HEK293 (cell line): Measurements from ENCODE around the gene BPNT1.
"Not testable (repeated sequence)": the region's sequence is repeated elsewhere in the genome, so short reads cannot be mapped to it uniquely, and the experiment has no call there.

ENCODE experiments used
- GLIS1 ChIP-seq: fragments of 450-650 bp; formaldehyde crosslinking; IDR thresholded peaks from 2 replicates; pipeline ENCODE4 v1.5.1; 2016; ENCODE audit warnings: missing biosample characterization, missing genetic modification characterization
- TF ChIP-seq, protein P1 (sequence below): fragments of 450-650 bp; formaldehyde crosslinking; IDR thresholded peaks from 2 replicates; pipeline ENCODE4 v1.5.1; 2016; ENCODE audit warnings: missing biosample characterization, missing genetic modification characterization

DNA sequence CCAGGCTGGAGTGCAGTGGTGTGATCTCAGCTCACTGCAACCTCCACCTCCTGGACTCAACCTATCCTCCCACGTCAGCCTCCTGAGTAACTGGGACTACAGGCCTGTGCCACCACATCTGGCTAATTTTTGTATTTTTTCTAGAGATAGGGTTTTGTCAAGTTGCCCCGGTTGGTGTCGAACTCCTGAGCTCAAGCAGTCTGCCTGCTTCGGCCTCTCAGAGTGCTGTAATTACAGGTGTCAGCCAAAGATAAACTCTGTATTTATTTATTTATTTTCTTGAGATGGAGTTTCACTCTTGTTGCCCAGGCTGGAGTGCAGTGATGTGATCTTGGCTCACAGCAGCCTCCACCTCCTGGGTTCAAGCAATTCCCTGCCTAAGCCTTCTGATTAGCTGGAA is 23.0 kb upstream of the BPNT1 start:
- not testable (repeated sequence) for TF ChIP-seq GLIS1 (tag by site-specific recombination)
- TF ChIP-seq, protein P1, sequence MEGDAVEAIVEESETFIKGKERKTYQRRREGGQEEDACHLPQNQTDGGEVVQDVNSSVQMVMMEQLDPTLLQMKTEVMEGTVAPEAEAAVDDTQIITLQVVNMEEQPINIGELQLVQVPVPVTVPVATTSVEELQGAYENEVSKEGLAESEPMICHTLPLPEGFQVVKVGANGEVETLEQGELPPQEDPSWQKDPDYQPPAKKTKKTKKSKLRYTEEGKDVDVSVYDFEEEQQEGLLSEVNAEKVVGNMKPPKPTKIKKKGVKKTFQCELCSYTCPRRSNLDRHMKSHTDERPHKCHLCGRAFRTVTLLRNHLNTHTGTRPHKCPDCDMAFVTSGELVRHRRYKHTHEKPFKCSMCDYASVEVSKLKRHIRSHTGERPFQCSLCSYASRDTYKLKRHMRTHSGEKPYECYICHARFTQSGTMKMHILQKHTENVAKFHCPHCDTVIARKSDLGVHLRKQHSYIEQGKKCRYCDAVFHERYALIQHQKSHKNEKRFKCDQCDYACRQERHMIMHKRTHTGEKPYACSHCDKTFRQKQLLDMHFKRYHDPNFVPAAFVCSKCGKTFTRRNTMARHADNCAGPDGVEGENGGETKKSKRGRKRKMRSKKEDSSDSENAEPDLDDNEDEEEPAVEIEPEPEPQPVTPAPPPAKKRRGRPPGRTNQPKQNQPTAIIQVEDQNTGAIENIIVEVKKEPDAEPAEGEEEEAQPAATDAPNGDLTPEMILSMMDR: not testable (repeated sequence)
